ENCODE results near the gene NHSL2. TPM values are rescaled to one million over a fixed set of nuclear protein-coding genes. Genes with fewer than 3 reads are reported as not detected.

Gene NHSL2
- polyA plus RNA-seq, 1 of the 3 experiments (the other 2 are of a cell fraction) = 0.61 TPM

DNA sequence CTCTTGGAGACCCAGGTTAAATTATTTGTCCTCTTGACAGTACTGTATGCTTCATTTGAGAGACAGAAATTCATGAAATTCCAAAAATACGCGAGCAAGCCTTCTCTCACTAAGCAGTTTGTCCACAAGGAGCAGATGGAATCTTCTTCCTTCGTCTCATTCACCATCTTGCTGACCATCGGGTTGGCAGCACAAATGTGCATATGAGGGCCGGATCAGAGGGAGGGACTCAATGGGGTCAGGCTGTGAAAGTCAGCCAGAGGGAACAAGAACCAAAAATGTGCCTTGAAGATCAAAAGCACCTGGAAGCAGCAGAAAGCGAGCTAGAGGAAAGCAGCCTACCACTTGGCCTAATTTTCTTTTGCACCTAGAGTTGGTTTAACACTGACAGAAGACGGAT is 16.4 kb downstream of the NHSL2 start:
- TF ChIP-seq ELF1 (IDR thresholded peaks at IDR 0.05) (no peak), EP300 (IDR thresholded peaks at IDR 0.05; ENCODE audit: borderline replicate concordance in 1 of 2, low read depth in 1 of 2, low read length in 1 of 2) (no peak), GATA2 (CRISPR knock-in tag; IDR thresholded peaks at IDR 0.05) (no peak), NRF1 (IDR thresholded peaks at IDR 0.05; ENCODE audit: low read depth, low read length) (no peak), SMC3 (IDR thresholded peaks at IDR 0.05; ENCODE audit: low read depth, low read length) (no peak), EZH2phosphoT487 (IDR thresholded peaks at IDR 0.05; ENCODE audit: borderline replicate concordance, low read depth) (no peak), CHD2 (IDR thresholded peaks at IDR 0.05; ENCODE audit: low read length, partially characterized antibody) (no peak), JUND (IDR thresholded peaks at IDR 0.05) (no peak), YY1 (IDR thresholded peaks at IDR 0.05; ENCODE audit: low read depth) (no peak), FOXJ3 (CRISPR knock-in tag; IDR thresholded peaks at IDR 0.05) (no peak), FOXM1 (IDR thresholded peaks at IDR 0.05; ENCODE audit: low read depth) (no peak), ZBTB33 (IDR thresholded peaks at IDR 0.05; ENCODE audit: borderline replicate concordance, low read depth) (no peak), CTCF (IDR thresholded peaks at IDR 0.05) (no peak), MEF2A (IDR thresholded peaks at IDR 0.05; ENCODE audit: borderline replicate concordance, low read depth) (no peak), TCF12 (IDR thresholded peaks at IDR 0.05) (no peak), RAD21 (IDR thresholded peaks at IDR 0.05; ENCODE audit: low read length) (no peak), RFX5 (IDR thresholded peaks at IDR 0.05; ENCODE audit: low read length) (no peak), FOSL2 (IDR thresholded peaks at IDR 0.05; ENCODE audit: borderline replicate concordance, low read depth) (no peak)
- TF ChIP-seq, protein P1, sequence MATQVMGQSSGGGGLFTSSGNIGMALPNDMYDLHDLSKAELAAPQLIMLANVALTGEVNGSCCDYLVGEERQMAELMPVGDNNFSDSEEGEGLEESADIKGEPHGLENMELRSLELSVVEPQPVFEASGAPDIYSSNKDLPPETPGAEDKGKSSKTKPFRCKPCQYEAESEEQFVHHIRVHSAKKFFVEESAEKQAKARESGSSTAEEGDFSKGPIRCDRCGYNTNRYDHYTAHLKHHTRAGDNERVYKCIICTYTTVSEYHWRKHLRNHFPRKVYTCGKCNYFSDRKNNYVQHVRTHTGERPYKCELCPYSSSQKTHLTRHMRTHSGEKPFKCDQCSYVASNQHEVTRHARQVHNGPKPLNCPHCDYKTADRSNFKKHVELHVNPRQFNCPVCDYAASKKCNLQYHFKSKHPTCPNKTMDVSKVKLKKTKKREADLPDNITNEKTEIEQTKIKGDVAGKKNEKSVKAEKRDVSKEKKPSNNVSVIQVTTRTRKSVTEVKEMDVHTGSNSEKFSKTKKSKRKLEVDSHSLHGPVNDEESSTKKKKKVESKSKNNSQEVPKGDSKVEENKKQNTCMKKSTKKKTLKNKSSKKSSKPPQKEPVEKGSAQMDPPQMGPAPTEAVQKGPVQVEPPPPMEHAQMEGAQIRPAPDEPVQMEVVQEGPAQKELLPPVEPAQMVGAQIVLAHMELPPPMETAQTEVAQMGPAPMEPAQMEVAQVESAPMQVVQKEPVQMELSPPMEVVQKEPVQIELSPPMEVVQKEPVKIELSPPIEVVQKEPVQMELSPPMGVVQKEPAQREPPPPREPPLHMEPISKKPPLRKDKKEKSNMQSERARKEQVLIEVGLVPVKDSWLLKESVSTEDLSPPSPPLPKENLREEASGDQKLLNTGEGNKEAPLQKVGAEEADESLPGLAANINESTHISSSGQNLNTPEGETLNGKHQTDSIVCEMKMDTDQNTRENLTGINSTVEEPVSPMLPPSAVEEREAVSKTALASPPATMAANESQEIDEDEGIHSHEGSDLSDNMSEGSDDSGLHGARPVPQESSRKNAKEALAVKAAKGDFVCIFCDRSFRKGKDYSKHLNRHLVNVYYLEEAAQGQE (IDR thresholded peaks at IDR 0.05; ENCODE audit: low read depth, low read length) = no peak
- TF ChIP-seq, protein P2, sequence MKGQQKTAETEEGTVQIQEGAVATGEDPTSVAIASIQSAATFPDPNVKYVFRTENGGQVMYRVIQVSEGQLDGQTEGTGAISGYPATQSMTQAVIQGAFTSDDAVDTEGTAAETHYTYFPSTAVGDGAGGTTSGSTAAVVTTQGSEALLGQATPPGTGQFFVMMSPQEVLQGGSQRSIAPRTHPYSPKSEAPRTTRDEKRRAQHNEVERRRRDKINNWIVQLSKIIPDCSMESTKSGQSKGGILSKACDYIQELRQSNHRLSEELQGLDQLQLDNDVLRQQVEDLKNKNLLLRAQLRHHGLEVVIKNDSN (IDR thresholded peaks at IDR 0.05; ENCODE audit: borderline replicate concordance, low read depth) = no peak
- WGBS (ENCODE audit: low lambda C conversion rate) = 39% methylated on average over 7 of the region's 7 CpGs
- Histone ChIP-seq H3K36me3 (replicated peaks in 1 of 2; ENCODE audit: control insufficient read depth in 1 of 2, insufficient read depth in 2 of 2, low read length in 1 of 2) (no peaks in the 10 kb centered on the region), H3K9ac (no peak overlapping the region), H3K9me2 (no peaks in the 10 kb centered on the region), H3K79me2 (ENCODE audit: insufficient read depth) (no peaks in the 10 kb centered on the region), H3K4me3 (ENCODE audit: low read depth in 2 of 2, low read length in 1 of 2) (no peak overlapping the region), H4K20me1 (ENCODE audit: insufficient read depth) (no peaks in the 10 kb centered on the region), H3K4me2 (no peak overlapping the region), H2AFZ (ENCODE audit: low read depth) (no peak overlapping the region), H3K27ac (ENCODE audit: low read depth in 2 of 2, low read length in 1 of 2) (no peak overlapping the region), H3K4me1 (ENCODE audit: control insufficient read depth in 1 of 2, insufficient read depth in 2 of 2, low read depth in 1 of 2, low read length in 1 of 2) (no peaks in the 10 kb centered on the region), H3K9me3 (no peaks in the 10 kb centered on the region), H3K27me3 (ENCODE audit: insufficient read depth) (peaks cover 16% of the 10 kb centered on the region; the same call in 1 of the 2 replicates), H3F3A (replicated peaks; ENCODE audit: insufficient read depth) (no peaks in the 10 kb centered on the region)
- DNase-seq = no peak
- ChIA-PET CTCF (no interaction called here), POLR2A (no interaction called here)
